HUDEP-2 (cell line): ENCODE data around the gene SLC44A3.

Source experiments
- DNase-seq, 76 experiments: peaks; one replicate each; lab custom pipeline; 2025; ENCODE audit not compliant: unreplicated experiment in 76 of 76; lab: John Stamatoyannopoulos, UW

The SLC44A3 gene

DNA sequence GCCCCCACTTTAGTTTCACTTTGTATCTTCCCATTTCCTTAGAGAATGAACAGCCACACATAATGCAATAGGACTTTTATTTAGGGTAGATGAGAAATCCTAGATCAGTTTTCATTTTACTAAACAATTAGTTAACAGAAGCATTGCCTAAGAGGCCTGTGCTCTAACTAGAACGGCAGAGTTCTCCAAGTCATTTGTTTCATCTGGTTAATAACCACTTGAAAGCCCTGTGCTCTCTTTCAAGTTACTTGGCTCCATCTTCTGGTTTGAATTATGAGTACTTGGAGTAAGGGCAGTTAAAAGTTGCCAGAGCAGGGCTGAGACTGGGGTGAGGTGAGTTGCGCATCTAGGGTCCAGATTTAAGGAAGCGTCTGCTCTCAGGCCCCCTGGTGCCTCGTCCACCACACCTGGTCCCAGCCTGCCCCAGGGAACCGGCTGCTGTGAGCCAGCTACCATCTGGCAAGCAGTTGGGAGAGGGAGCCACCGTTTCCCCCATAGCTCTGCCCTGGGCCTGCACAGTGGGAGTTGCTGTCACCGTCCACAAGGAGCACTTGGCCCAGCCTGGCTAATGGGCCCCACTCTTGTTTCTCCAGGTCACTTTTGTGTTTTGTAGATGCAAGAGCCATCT, 18.1 kb upstream of the SLC44A3 start:
- DNase-seq, result peak in 22 of 76 experiments; percentile 8 to 47 (median 19)

DNA sequence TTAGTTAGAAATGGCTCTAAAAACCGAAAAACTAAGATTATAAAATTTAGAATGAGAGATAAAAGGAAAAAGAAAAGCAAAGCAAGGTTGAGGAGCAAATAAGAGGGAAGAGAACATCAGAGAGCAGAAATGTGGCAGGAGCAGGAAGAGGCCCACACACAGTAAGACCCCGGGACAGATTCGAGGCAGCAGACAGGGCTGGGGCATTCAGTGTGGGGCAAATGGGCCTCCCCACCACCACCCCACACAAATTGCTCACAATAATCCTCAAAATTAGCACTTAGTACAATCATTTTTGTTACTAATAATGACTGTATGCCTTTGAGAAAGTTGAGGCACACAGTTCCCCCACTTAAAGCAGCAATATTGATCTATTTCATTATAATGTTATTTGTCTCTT, 17.1 kb upstream of the SLC44A3 start:
- DNase-seq, result no peak

DNA sequence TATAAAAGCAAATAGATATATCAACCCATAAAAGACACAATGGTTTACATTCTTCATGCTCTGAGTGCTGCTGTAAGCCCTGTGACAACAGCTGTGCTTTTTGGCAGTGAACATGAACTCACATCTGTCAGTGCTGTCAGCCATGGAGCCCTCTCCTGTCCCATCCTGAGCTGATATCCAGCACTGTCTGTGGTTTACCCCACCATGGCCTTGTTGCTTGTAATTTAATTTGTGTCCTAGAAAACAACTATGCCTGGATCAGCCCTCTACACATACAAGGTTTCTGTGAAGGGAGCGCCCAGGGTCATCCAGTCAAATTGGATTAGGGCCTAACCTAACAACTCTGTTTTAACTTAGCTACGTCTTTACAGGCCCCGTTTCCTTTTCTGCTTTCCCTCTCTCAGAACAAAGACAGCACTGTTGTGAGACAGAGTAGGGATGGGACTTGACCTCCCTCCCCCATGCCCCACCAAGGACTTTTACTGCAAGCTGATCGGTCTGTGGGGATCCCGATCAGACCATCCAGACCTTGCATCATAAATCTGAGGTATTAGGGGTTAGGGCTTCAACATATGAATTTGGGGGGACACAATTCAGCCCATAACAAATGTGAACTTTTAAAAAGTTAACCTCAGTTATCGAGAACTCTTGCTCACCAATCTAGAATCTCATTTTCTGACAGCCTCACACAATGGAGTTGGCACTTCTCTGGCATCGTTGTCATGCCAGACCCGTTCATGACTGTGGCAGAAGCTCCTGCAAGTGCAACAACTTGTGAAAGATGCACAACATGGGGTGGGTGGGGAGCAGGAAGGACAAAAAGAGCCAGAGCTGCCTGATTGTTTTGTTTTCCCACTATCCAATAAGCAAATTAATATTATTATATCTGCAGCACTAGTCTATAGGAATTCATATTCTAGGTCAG, 16.4 kb upstream of the SLC44A3 start:
- peak in 2 of 76 experiments; percentile 1 to 7 for DNase-seq

GRCh38 chr1:94804442-94804837, 15.7 kb upstream of the SLC44A3 start:
- DNase-seq, result peak in 61 of 76 experiments; percentile 7 to 69 (median 39)

- DNase-seq, result peak in 37 of 76 experiments; percentile 4 to 56 (median 26)
Observed at GRCh38 chr1:94805912-94806311, 14.2 kb upstream of the SLC44A3 start.

DNA sequence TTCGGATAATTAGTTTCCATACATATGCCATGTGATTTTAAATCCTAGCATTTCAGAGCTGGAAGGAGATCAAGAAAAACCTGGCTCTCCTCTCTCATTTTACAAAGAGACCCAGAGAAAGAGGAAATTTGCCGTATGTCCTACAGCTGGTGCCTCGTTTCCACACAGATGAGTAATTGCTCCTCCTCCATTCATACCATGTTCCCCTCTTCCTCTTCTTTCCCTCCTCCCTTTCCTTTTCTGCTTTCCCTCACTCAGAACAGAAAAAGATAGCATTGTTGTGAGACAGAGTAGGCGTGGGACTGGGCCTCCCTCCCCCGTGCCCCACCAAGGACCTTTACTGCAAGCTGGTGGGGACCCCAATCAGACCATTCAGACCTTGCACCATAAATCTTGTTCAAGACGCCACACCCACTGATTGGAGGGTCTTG, 13.7 kb upstream of the SLC44A3 start:
- DNase-seq, result no peak

GRCh38 chr1:94807742-94808491, 12.2 kb upstream of the SLC44A3 start:
- DNase-seq, result peak in 22 of 76 experiments; percentile 7 to 50 (median 24)

- DNase-seq, result no peak
Observed at GRCh38 chr1:94808669-94809068, 11.5 kb upstream of the SLC44A3 start.

DNA sequence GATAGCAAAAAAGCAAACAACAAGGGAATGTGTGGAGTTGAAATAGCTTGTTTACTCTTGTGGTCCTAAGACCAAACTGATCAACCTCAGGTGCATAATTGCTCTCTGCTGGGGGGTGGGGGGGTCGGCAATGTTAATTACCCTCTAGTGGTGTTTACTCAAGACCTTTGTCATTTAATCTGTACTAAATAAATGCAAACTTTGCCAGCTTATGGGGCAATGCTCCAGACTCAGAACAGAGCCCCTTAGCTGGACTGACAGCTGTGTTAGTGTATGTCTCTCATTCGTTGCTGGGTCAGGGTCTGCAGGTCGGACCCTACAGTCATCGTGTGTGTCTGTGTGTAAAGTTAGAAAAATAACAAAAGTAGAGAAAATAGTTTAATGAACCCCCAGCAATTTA, 7.2 kb upstream of the SLC44A3 start:
- DNase-seq, result no peak

DNA sequence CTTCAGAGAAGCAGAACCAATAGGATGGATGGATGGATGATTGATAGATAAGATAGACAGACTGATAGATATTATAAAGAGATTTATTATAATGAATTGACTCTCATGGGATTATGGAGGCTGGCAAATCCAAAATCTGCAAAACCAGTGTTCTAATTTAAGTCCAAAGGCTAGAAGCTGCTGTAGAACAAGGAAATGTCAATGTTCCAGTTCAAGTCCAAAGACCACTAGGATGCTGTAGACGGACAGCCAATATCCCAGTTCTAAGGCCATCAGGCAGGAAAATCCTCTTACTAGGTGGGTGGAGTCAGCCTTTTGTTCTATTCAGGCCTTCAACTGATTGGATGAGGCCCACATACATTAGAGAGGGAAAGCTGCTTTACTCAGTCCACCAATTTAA, 4.1 kb upstream of the SLC44A3 start:
- DNase-seq, result no peak

- DNase-seq, result peak in 1 of 76 experiments; percentile 22
Observed at GRCh38 chr1:94817712-94818111, 2.4 kb upstream of the SLC44A3 start.

DNA sequence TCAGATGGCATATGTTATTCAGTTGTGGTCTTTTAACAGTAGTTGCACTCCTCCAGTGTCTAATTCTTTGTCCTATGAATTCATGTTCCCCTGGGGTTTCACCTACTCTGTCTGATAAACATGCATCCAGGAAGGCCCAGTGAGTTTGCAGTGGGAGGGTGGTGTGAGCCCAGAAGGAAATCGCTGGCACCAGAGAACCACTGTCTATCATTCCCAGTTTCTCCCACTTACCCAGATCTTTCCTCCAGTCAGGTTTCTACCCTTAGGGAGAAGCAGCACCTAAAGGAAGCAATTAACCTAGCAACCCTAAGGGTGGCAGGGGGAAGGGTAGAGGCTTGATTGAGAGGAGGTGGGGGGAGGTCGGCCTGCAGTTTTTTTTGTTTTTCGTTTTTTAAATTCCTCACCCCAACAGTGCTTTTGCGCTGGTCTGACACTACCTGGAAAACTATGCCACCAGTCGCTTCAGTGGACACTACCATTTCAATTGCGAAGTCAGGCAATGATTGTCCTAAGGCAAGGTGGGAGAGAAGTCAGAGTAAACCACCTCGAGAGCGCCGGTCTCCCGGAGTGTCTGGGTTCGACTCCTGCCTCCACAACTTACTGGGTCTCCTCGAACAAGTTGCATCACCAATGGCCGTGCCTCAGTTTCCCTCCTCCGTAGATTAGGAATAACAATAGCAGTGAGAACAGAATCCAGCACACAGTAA, 766 bp upstream of the SLC44A3 start:
- no peak for DNase-seq

DNA sequence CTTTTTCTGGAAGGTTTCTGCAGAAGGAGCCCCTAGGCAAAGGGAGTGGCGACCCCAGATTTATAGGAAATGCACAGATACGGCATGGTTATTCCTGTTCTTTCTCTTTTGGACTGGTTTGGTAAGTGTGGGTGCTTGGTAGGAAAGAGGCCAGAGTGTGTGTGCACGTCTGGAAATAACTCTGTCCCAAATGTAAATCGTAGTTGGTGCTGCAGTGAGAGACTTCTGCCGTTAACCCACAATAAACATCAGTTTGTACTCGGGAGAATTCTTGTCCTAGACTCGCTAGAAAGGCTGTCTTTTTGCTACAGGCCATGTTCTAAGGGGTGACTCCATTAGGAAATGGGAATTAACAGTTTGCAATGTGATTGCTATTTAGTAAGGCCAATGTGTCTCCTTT, 779 bp downstream of the SLC44A3 start:
- DNase-seq, result no peak

DNA sequence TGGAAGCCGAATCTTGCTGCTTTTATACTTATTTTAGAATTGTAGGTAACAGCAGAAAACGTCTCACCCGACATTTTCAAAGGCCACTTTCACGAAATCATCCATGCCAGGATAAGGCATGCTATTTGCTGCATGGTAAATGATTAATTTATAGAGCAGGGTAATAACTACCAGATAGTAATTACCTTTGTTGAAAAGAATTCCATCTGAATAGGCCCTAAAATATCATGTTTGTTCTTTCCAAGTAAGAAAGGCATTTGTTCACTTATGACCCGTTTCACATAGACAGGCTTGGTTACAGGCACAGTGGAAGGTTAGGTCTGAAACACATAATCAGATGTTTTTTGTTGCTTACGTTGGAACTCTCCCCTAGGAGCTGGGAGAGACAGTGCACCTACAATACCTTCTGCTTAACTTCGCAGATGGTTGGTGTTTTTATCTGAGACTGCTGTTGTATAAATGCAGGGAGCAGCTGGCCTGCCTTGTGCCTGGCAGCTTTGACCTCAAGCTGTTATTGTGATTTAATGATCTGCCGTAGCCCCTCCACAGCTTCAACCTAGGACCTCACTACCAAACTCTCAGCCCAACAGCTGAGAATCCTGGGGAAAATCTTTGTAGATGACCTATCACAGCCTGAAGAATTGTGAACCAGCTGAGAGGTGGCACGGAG, 1.6 kb downstream of the SLC44A3 start:
- no peak for DNase-seq

- DNase-seq, result no peak
Observed at GRCh38 chr1:94823116-94823515, 3.0 kb downstream of the SLC44A3 start.

DNA sequence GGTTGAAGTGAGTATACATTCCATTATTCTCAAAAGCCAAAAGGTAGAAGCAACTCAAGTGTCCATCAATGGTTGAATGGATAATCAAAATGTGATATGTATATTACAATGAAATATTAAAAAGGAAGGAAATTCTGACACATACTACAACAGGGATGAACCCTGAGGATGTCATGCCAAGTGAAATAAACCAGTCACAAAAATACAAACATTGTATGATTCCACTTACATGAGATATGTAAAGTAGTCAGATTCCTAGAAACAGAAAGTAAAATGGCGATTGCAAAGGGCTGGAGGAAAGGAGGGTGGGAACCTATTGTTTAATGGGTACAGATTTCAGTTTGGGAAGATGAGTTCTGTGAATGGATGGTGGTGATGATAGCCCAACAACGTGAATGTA, 5.8 kb downstream of the SLC44A3 start:
- no peak for DNase-seq

DNA sequence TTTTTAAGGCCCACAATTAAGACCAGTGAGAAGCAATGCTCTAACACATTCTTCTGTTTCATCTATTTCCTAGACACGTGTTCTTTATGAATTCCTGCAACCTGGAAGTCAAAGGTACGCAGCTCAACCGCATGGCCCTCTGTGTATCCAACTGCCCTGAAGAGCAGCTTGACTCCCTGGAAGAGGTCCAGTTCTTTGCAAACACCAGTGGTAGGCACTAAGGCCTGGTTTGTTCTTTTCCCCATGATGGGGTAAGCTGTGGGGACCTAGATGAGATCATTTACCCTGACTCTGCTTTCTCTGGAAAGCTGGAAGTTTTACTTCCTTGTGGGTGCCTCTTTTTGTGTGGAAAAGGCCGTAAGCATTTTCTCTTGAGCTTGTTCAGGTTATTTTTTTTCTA, 7.3 kb downstream of the SLC44A3 start:
- no peak for DNase-seq

DNA sequence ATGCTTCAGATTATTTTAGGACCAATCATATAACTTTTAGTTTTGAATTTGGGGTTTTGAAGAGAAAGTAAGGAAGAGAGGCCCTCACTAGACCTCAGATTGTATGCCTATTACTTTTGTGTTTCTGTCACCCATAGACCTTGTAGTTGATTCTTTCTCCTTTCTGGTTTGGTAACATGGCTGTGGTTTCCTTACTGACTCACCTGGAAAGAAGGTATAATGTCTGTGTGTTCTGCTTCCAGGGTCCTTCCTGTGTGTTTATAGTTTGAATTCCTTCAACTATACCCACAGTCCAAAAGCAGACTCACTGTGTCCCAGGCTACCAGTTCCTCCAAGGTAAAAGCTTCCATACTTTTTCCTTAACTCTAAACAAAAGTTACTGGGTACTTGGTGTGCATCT, 8.1 kb downstream of the SLC44A3 start:
- DNase-seq, result no peak

GRCh38 chr1:94831641-94832040, 11.5 kb downstream of the SLC44A3 start:
- DNase-seq, result no peak

DNA sequence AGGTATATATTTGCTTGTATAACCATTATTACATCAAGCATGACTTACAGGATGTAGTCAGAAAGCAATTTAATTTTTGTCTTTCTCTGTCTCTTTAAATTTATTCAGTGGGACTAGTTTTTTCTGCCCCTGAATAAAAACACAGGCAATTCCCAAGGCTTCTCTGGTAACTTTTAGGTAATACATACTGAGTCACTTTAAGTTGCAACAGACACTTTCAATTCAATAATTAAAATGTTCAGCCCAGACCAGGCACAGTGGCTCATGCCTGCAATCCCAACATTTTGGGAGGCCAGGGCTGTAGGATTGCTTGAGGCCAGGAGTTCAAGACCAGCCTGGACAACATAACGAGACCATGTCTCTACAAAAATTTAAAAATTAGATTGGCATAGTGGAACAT, 12.3 kb downstream of the SLC44A3 start:
- no peak for DNase-seq
